Endothelial cell of umbilical vein (primary cell): ENCODE data around the gene MCTP1. TPM values are rescaled to one million over a fixed set of nuclear protein-coding genes. Genes with fewer than 3 reads are reported as not detected.

Experiments
- BruUV-seq: library from RNA; stranded (reverse); fragments of 400-500 nt; replicated peaks from 2 replicates; lab custom pipeline; 2021; lab: Mats Ljungman, UMichigan
- CTCF ChIA-PET: fragments of 300-600, 350-600 bp; sonication (Branson Sonifier 250); formaldehyde crosslinking; loops from one replicate; lab custom pipeline; 2021; ENCODE audit warnings: antibody characterized with exemption, inconsistent platforms; lab: Charles Lee
- POLR2A ChIA-PET: fragments of 300-600, 350-600 bp; sonication (Branson Sonifier 250); formaldehyde crosslinking; loops from one replicate; lab custom pipeline; 2021; ENCODE audit warnings: antibody characterized with exemption, inconsistent platforms; lab: Charles Lee
- DNase-seq: peaks from one replicate; pipeline ENCODE4 v3.0.0-alpha.2; 2011; ENCODE audit warnings: low read depth, low spot score
- FAIRE-seq: peaks from 2 replicates; lab custom pipeline; 2011; peaks lifted over from hg19 to GRCh38; lab: Jason Lieb, UNC
- H2AFZ ChIP-seq: 2 replicates; pipeline ENCODE4 v1.6.0; 2012; ENCODE audit warnings: low read depth, low read length, control low read depth, inconsistent platforms
- H3K27ac ChIP-seq: 2 replicates; pipeline ENCODE4 v1.5.1; 2011; ENCODE audit warnings: low read depth, mild to moderate bottlenecking, control low read depth, low read length, moderate library complexity; ENCODE audit not compliant: insufficient read depth
- H3K27me3 ChIP-seq, 2 experiments: 2 replicates each; pipeline versions ENCODE4 v1.6.0 to v1.6.1; 2011; ENCODE audit warnings: low read length in 2 of 2, mixed read lengths in 1 of 2; ENCODE audit not compliant: control insufficient read depth in 2 of 2, insufficient read depth in 2 of 2
- H3K36me3 ChIP-seq, 2 experiments: 2 replicates in 1 of 2; 3 replicates in 1 of 2; pipeline ENCODE4 v1.5.1; 2011; ENCODE audit warnings: low read length in 2 of 2, mild to moderate bottlenecking in 1 of 2, moderate library complexity in 1 of 2; ENCODE audit not compliant: control insufficient read depth in 2 of 2, insufficient read depth in 2 of 2; ENCODE audit errors: extremely low read depth in 1 of 2
- H3K4me1 ChIP-seq: 3 replicates; pipeline ENCODE4 v1.5.1; 2011; ENCODE audit warnings: mild to moderate bottlenecking, low read length; ENCODE audit not compliant: control insufficient read depth, insufficient read depth; ENCODE audit errors: extremely low read depth
- H3K4me2 ChIP-seq: 2 replicates; pipeline ENCODE4 v1.6.1; 2011; ENCODE audit warnings: low read length, control low read depth, mixed read lengths; ENCODE audit not compliant: insufficient read depth
- H3K4me3 ChIP-seq, 3 experiments: fragments of 200-600 bp in 1 of 3; sonication (generic), shearing (Covaris generic) in 1 of 3; replicated peaks in 1 of 3; 2 replicates each; pipeline ENCODE4 v1.5.1; 2011 to 2016; ENCODE audit warnings: control low read depth in 3 of 3, low read length in 3 of 3, mild to moderate bottlenecking in 2 of 3, inconsistent platforms in 1 of 3, low read depth in 1 of 3, moderate library complexity in 1 of 3; ENCODE audit not compliant: insufficient read depth in 1 of 3
- H3K79me2 ChIP-seq: 2 replicates; pipeline ENCODE4 v1.6.0; 2012; ENCODE audit warnings: low read length, inconsistent platforms; ENCODE audit not compliant: control insufficient read depth, insufficient read depth
- H3K9ac ChIP-seq: replicated peaks from 2 replicates; pipeline ENCODE3; 2011; ENCODE audit warnings: low read length, control low read depth; ENCODE audit not compliant: insufficient read depth; ENCODE audit errors: extremely low read depth
- H3K9me1 ChIP-seq: replicated peaks from 3 replicates; pipeline ENCODE4 v1.6.0; 2011; ENCODE audit warnings: mild to moderate bottlenecking, low read length; ENCODE audit not compliant: control insufficient read depth, insufficient read depth; ENCODE audit errors: extremely low read depth
- H3K9me3 ChIP-seq: replicated peaks from 2 replicates; pipeline ENCODE4 v1.5.1; 2012; ENCODE audit warnings: low read length, inconsistent platforms; ENCODE audit not compliant: control insufficient read depth, insufficient read depth
- H4K20me1 ChIP-seq: replicated peaks from 2 replicates; pipeline ENCODE3; 2011; ENCODE audit warnings: mild to moderate bottlenecking, low read length; ENCODE audit not compliant: control insufficient read depth, insufficient read depth; ENCODE audit errors: extremely low read depth
- CTCF ChIP-seq, 2 donors: IDR thresholded peaks; 1 replicate in 1 of 2; 2 replicates in 1 of 2; pipeline ENCODE4 v1.5.1; 2011; ENCODE audit warnings: low read length in 2 of 2, mild to moderate bottlenecking in 2 of 2, moderate library complexity in 2 of 2, control low read depth in 1 of 2, inconsistent platforms in 1 of 2, low read depth in 1 of 2; ENCODE audit not compliant: insufficient read depth in 1 of 2; ENCODE audit errors: extremely low read depth in 1 of 2
- JUN ChIP-seq: IDR thresholded peaks from 2 replicates; pipeline ENCODE4 v1.6.1; 2011; ENCODE audit warnings: borderline replicate concordance, low read depth; ENCODE audit not compliant: insufficient read length, insufficient read depth
- MAX ChIP-seq: IDR thresholded peaks from 2 replicates; pipeline ENCODE4 v1.6.1; 2011; ENCODE audit not compliant: insufficient read depth, insufficient read length
- POLR2A ChIP-seq: IDR thresholded peaks from 2 replicates; pipeline ENCODE4 v1.6.1; 2012; ENCODE audit warnings: low read depth, mild to moderate bottlenecking, control low read depth, low read length
- dilution Hi-C: fragments of 300-500 bp; cut with MboI; formaldehyde crosslinking; loops from one replicate; pipeline ENCODE4 v1.15.0; 2019; ENCODE audit warnings: low sequenced_read_pairs; ENCODE audit not compliant: extremely low pct_ligation_motif_present
- intact Hi-C: fragments of 100-400 bp; cut with micrococcal nuclease; formaldehyde crosslinking; loops from one replicate; pipeline ENCODE4 v1.10.0; 2022
- polyA plus RNA-seq, 4 experiments: library from polyadenylated mRNA; depleted of rRNA in 3 of 4; stranded (reverse) in 3 of 4; unstranded in 1 of 4; fragments of >200 nt; gene quantifications; 2 replicates each; pipeline versions ENCODE4 v1.2.1 to v1.2.3, GENCODE V29; 2011 to 2012; ENCODE audit warnings: missing spikeins in 1 of 4
- total RNA-seq: library from RNA; stranded (reverse); gene quantifications from 2 replicates; pipeline ENCODE4 v1.2.3, GENCODE V29; 2021

Gene MCTP1
- total and polyA plus RNA-seq, 2 donors (not counting 3 experiments of a cell fraction or from before 2014, with no cell fraction given) = 79.3 to 203 TPM

DNA sequence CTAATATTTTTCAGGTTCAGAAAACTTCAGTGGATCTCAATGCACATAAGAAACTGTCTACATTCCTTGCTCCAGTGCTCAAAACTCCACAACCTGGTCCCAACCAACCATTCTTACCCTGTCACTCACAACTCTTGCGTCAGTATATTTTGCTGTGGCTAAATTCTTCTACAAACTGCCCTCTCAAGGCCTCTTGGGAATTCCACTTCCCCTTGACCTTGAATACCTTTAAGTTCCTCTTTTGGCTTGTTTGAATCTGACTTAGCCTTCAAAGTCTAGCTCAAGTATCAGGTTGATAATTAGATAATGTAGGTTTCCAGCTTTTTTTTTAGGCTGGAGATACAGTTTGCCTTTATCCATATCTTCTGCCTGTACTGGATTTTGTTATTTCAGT lies 538.2 kb downstream of the MCTP1 start:
- POLR2A ChIA-PET = no interaction called here
- Histone ChIP-seq H2AFZ (no peak overlapping the region), H3K4me3 (no peak overlapping the region), H3K9me3 (no peaks in the 10 kb centered on the region), H3K36me3 (peaks cover 0 to 3% of the 10 kb centered on the region in 2 experiments), H3K9ac (no peak overlapping the region), H3K79me2 (no peaks in the 10 kb centered on the region), H4K20me1 (no peaks in the 10 kb centered on the region), H3K9me1 (no peaks in the 10 kb centered on the region), H3K27me3 (no peaks in the 10 kb centered on the region), H3K4me1 (peaks cover 14% of the 10 kb centered on the region), H3K27ac (peak overlapping the region; percentile 28), H3K4me2 (no peak overlapping the region)
- FAIRE-seq (peak; percentile 21), DNase-seq (peak; percentile 8)
- no peak for TF ChIP-seq CTCF (IDR thresholded peaks at IDR 0.05; ENCODE audit: extremely low read depth in 1 of 2, insufficient read depth in 1 of 2, low read depth in 1 of 2, low read length in 2 of 2)
- no peak for TF ChIP-seq POLR2A
- TF ChIP-seq MAX = no peak
- no peak for TF ChIP-seq JUN
- BruUV-seq = no TSS peak
- intact Hi-C loops = no loop called here
- dilution Hi-C loops = no loop called here
- CTCF ChIA-PET = interaction anchor here (1.1 kb wide), 1 partner anchor 9 kb away, joined by 3 read pairs; no protein-coding TSS in a partner anchor
